GM23338 (cell line): ENCODE measurements around the gene FKBP6. TPM values are rescaled to one million over a fixed set of nuclear protein-coding genes. Genes with fewer than 3 reads are reported as not detected.

ENCODE experiments used
- ATAC-seq: fragments of 200-7000 bp; cut with Tn5 transposase; 3 replicates; pipeline ENCODE4 v1.9.1; 2020
- DNase-seq: peaks from one replicate; pipeline ENCODE4 v3.0.0-alpha.2; 2015; ENCODE audit warnings: low spot score
- H2AFZ ChIP-seq: fragments of 200-600 bp; sonication (generic); 2 replicates; pipeline ENCODE4 v1.8.0; 2016; ENCODE audit warnings: antibody characterized with exemption, mild to moderate bottlenecking, moderate library complexity
- H3F3A ChIP-seq: fragments of 200-600 bp; sonication (generic); replicated peaks from 2 replicates; pipeline ENCODE4 v1.8.0; 2017; ENCODE audit warnings: antibody characterized with exemption, mixed run types, low read depth
- H3K27ac ChIP-seq: fragments of 200-600 bp; sonication (generic); 2 replicates; pipeline ENCODE4 v1.6.1; 2016; ENCODE audit warnings: low read depth
- H3K27me3 ChIP-seq: fragments of 200-600 bp; sonication (generic); 2 replicates; pipeline ENCODE4 v1.8.0; 2016; ENCODE audit warnings: mild to moderate bottlenecking, mixed run types, moderate library complexity; ENCODE audit not compliant: insufficient read depth
- H3K36me3 ChIP-seq: fragments of 200-600 bp; sonication (generic); 2 replicates; pipeline ENCODE4 v1.8.0; 2016; ENCODE audit warnings: mild to moderate bottlenecking; ENCODE audit not compliant: insufficient read depth
- H3K4me1 ChIP-seq: fragments of 200-600 bp; sonication (generic); 2 replicates; pipeline ENCODE4 v1.8.0; 2016; ENCODE audit warnings: mild to moderate bottlenecking, moderate library complexity; ENCODE audit not compliant: insufficient read depth
- H3K4me2 ChIP-seq: fragments of 200-600 bp; sonication (generic); 2 replicates; pipeline ENCODE4 v1.7.1; 2017; ENCODE audit warnings: mixed run types
- H3K4me3 ChIP-seq: fragments of 200-600 bp; sonication (generic); 2 replicates; pipeline ENCODE4 v1.6.1; 2016; ENCODE audit warnings: mixed run types
- H3K79me2 ChIP-seq: fragments of 200-600 bp; sonication (generic); replicated peaks from 2 replicates; pipeline ENCODE4 v1.8.0; 2017; ENCODE audit warnings: mild to moderate bottlenecking; ENCODE audit not compliant: insufficient read depth
- H3K9me2 ChIP-seq: fragments of 200-600 bp; sonication (generic); 2 replicates; pipeline ENCODE4 v1.8.0; 2017; ENCODE audit not compliant: insufficient read depth
- H4K20me1 ChIP-seq: fragments of 200-600 bp; sonication (generic); replicated peaks from 2 replicates; pipeline ENCODE4 v1.8.0; 2017; ENCODE audit warnings: mild to moderate bottlenecking; ENCODE audit not compliant: insufficient read depth
- H3K27ac Mint-ChIP-seq: 2 replicates; pipeline ENCODE4 v1.8.0; 2020; ENCODE audit warnings: inconsistent platforms, mild to moderate bottlenecking, moderate library complexity, mixed read lengths
- H3K27me3 Mint-ChIP-seq: 3 replicates; pipeline ENCODE4 v1.8.0; 2022; ENCODE audit warnings: low read depth, mild to moderate bottlenecking, moderate library complexity, mixed read lengths, inconsistent platforms; ENCODE audit not compliant: insufficient read depth, poor library complexity
- H3K36me3 Mint-ChIP-seq: 3 replicates; pipeline ENCODE4 v1.8.0; 2021; ENCODE audit warnings: low read depth, mild to moderate bottlenecking, inconsistent platforms, moderate library complexity, mixed read lengths
- H3K4me1 Mint-ChIP-seq: 3 replicates; pipeline ENCODE4 v1.8.0; 2020; ENCODE audit warnings: mild to moderate bottlenecking, inconsistent platforms, mixed read lengths
- H3K4me3 Mint-ChIP-seq: 3 replicates; pipeline ENCODE4 v1.8.0; 2021; ENCODE audit warnings: moderate library complexity, mild to moderate bottlenecking, inconsistent platforms, mixed read lengths
- H3K9me3 Mint-ChIP-seq: 3 replicates; pipeline ENCODE4 v1.8.0; 2020; ENCODE audit warnings: moderate library complexity, mild to moderate bottlenecking, inconsistent platforms, mixed read lengths
- CREB1 ChIP-seq: fragments of 250-450 bp; sonication (Bioruptor Pico); IDR thresholded peaks from 2 replicates; pipeline ENCODE4 v1.5.0; 2020; ENCODE audit warnings: low read depth, mild to moderate bottlenecking, moderate library complexity
- CTCF ChIP-seq, 2 experiments: fragments of 200-600 bp in 1 of 2; sonication (generic) in 1 of 2; conservative IDR thresholded peaks; 2 replicates each; pipeline versions ENCODE4 v1.5.1 to v1.6.1; 2016 to 2017; ENCODE audit warnings: antibody characterized with exemption in 2 of 2, low read depth in 2 of 2, mild to moderate bottlenecking in 2 of 2, moderate library complexity in 1 of 2
- EZH2 ChIP-seq: fragments of 200-600 bp; sonication (generic); IDR thresholded peaks from one replicate; pipeline ENCODE4 v1.8.0; 2017; ENCODE audit warnings: antibody characterized with exemption, mild to moderate bottlenecking, low read depth; ENCODE audit not compliant: unreplicated experiment
- EZH2phosphoT487 ChIP-seq: fragments of 200-600 bp; sonication (generic); IDR thresholded peaks from one replicate; pipeline ENCODE4 v1.8.1; 2018; ENCODE audit warnings: antibody characterized with exemption; ENCODE audit not compliant: unreplicated experiment
- JUNB ChIP-seq: IDR thresholded peaks from one replicate; pipeline ENCODE4 v1.6.1; 2016; ENCODE audit warnings: antibody characterized with exemption; ENCODE audit not compliant: unreplicated experiment
- NANOG ChIP-seq: IDR thresholded peaks from 2 replicates; pipeline ENCODE4 v1.6.1; 2016; ENCODE audit warnings: antibody characterized with exemption, borderline replicate concordance
- POLR2AphosphoS5 ChIP-seq: IDR thresholded peaks from 2 replicates; pipeline ENCODE4 v1.6.1; 2016; ENCODE audit warnings: antibody characterized with exemption, low read depth
- STAT1 ChIP-seq: IDR thresholded peaks from one replicate; pipeline ENCODE4 v1.6.1; 2016; ENCODE audit warnings: antibody characterized with exemption; ENCODE audit not compliant: unreplicated experiment
- ZNF114 ChIP-seq: fragments of 250-450 bp; sonication (Bioruptor Pico); IDR thresholded peaks from 2 replicates; pipeline ENCODE4 v1.5.0; 2020; ENCODE audit warnings: mild to moderate bottlenecking, moderate library complexity
- ZNF331 ChIP-seq: fragments of 250-450 bp; sonication (Bioruptor Pico); IDR thresholded peaks from 2 replicates; pipeline ENCODE4 v1.5.0; 2020; ENCODE audit warnings: low read depth, mild to moderate bottlenecking, moderate library complexity
- ZNF462 ChIP-seq: fragments of 250-450 bp; sonication (Bioruptor Pico); IDR thresholded peaks from 2 replicates; pipeline ENCODE4 v1.5.0; 2020; ENCODE audit warnings: mild to moderate bottlenecking, moderate library complexity
- polyA plus RNA-seq: library from polyadenylated mRNA; unstranded; fragments of >200 nt; fragmentation: Nextera tagmentation; extraction: Ambion mirVana; gene quantifications from 2 replicates; pipeline ENCODE4 v1.2.1, GENCODE V29; 2016
- total RNA-seq: library from RNA; depleted of rRNA; stranded (reverse); fragments of >200 nt; shearing (Covaris generic); gene quantifications from 2 replicates; pipeline ENCODE4 v1.2.3, GENCODE V29; 2014
- TF ChIP-seq, protein P1 (sequence below): IDR thresholded peaks from 2 replicates; pipeline ENCODE4 v1.6.1; 2016; ENCODE audit warnings: antibody characterized with exemption

FKBP6 gene
- total and polyA plus RNA-seq, 2 experiments from 2014 or later: 0.15 TPM; not detected in 1

DNA sequence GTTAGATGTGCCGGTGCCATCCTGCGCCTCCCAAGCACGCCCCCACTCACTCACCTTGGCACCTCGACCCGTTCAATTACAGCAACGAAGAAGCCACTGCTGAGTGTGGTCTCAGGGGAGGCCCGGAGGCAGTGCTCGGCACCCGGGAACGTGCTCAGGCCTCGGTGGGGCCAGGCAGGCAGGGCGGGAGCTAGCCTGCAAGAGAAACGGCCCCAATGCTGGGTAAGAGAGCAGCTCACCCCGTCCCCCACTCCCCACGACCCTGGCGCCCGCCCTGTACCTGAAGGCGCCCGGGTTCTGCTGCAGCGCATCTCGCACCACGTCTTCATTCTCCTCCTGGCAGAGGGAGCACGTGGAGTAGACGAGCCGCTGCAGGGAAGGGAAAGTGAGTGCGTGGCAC lies 24.4 kb upstream of the FKBP6 start:
- Histone ChIP-seq H3K4me1 (peaks cover 4% of the 10 kb centered on the region; the same call in 1 of the 2 replicates), H4K20me1 (no peaks in the 10 kb centered on the region; the same call in 1 of the 2 replicates), H3K27me3 (no peaks in the 10 kb centered on the region), H3K79me2 (peaks cover 18% of the 10 kb centered on the region), H3K4me3 (no peak overlapping the region), H3K9me2 (no peaks in the 10 kb centered on the region), H3F3A (no peaks in the 10 kb centered on the region), H3K36me3 (no peaks in the 10 kb centered on the region; the same call in 1 of the 2 replicates), H3K4me2 (no peak overlapping the region), H3K27ac (no peak overlapping the region), H2AFZ (no peak overlapping the region)
- Mint-ChIP-seq H3K27me3 (peaks cover 10% of the 10 kb centered on the region), H3K4me3 (no peak overlapping the region), H3K36me3 (peaks cover 41% of the 10 kb centered on the region), H3K9me3 (no peaks in the 10 kb centered on the region; the same call in 2 of the 3 replicates), H3K27ac (no peak overlapping the region), H3K4me1 (peaks cover 13% of the 10 kb centered on the region)
- DNase-seq: no peak
- TF ChIP-seq, protein P1, sequence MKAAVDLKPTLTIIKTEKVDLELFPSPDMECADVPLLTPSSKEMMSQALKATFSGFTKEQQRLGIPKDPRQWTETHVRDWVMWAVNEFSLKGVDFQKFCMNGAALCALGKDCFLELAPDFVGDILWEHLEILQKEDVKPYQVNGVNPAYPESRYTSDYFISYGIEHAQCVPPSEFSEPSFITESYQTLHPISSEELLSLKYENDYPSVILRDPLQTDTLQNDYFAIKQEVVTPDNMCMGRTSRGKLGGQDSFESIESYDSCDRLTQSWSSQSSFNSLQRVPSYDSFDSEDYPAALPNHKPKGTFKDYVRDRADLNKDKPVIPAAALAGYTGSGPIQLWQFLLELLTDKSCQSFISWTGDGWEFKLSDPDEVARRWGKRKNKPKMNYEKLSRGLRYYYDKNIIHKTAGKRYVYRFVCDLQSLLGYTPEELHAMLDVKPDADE: no peak
- TF ChIP-seq CTCF (conservative IDR thresholded peaks at IDR 0.05; ENCODE audit: low read depth in 2 of 2) (no peak), EZH2phosphoT487 (no peak), ZNF462 (no peak), EZH2 (no peak), POLR2AphosphoS5 (no peak), STAT1 (no peak), JUNB (no peak), ZNF331 (CRISPR knock-in tag) (no peak), ZNF114 (CRISPR knock-in tag) (no peak), NANOG (no peak), CREB1 (CRISPR knock-in tag) (no peak)
- ATAC-seq: no peak
